Lung microvascular endothelial cell (primary cell): ENCODE results near the gene WDR7. TPM values are rescaled to one million over a fixed set of nuclear protein-coding genes. Genes with fewer than 3 reads are reported as not detected.
A peak's percentile ranks its signal among the peaks of the same experiment; 100 is the strongest.

Experiments used
- DNase-seq, 2 donors: peaks; one replicate each; pipeline versions ENCODE4 v3.0.0 to v3.0.0-alpha.2; 2010; ENCODE audit warnings: low read depth in 2 of 2
- total RNA-seq: library from RNA; depleted of rRNA; stranded (reverse); fragments of >200 nt; gene quantifications from 2 replicates; pipeline ENCODE4 v1.2.1, GENCODE V29; 2014

Gene WDR7
- total RNA-seq, 1 donor from 2014 or later = 28.8 TPM

- no peak for DNase-seq
Observed at GRCh38 chr18:56722518-56722917, 71.4 kb downstream of the WDR7 start.

GRCh38 chr18:56723068-56723467 lies 71.9 kb downstream of the WDR7 start:
- no peak for DNase-seq

- DNase-seq = no peak
Observed at GRCh38 chr18:56723706-56724105, 72.5 kb downstream of the WDR7 start.

- no peak for DNase-seq
Observed at GRCh38 chr18:56726906-56727305, 75.7 kb downstream of the WDR7 start.

- no peak for DNase-seq
Observed at GRCh38 chr18:56727399-56727798, 76.2 kb downstream of the WDR7 start.

GRCh38 chr18:56728741-56729140 lies 77.6 kb downstream of the WDR7 start:
- DNase-seq = no peak

GRCh38 chr18:56738184-56738583 lies 87.0 kb downstream of the WDR7 start:
- DNase-seq = no peak

- no peak for DNase-seq
Observed at GRCh38 chr18:56739731-56740130, 88.6 kb downstream of the WDR7 start.

- DNase-seq = no peak
Observed at GRCh38 chr18:56740645-56741044, 89.5 kb downstream of the WDR7 start.

GRCh38 chr18:56741685-56742084 lies 90.5 kb downstream of the WDR7 start:
- DNase-seq = no peak

GRCh38 chr18:56743115-56743514 lies 92.0 kb downstream of the WDR7 start:
- no peak for DNase-seq

GRCh38 chr18:56747032-56747658 lies 96.0 kb downstream of the WDR7 start:
- DNase-seq = no peak

- no peak for DNase-seq
Observed at GRCh38 chr18:56747857-56748256, 96.7 kb downstream of the WDR7 start.

GRCh38 chr18:56748698-56749268 lies 97.6 kb downstream of the WDR7 start:
- peak; percentile 56 to 65 for DNase-seq

- DNase-seq = peak in 1 of 2 donors; percentile 21
Observed at GRCh38 chr18:56756966-56757365, 105.8 kb downstream of the WDR7 start.

- no peak for DNase-seq
Observed at GRCh38 chr18:56770097-56770496, 118.9 kb downstream of the WDR7 start.

GRCh38 chr18:56770873-56771272 lies 119.7 kb downstream of the WDR7 start:
- no peak for DNase-seq

- DNase-seq = no peak
Observed at GRCh38 chr18:56775701-56776100, 124.5 kb downstream of the WDR7 start.

GRCh38 chr18:56787390-56787789 lies 136.2 kb downstream of the WDR7 start:
- DNase-seq = no peak

- peak; percentile 22 to 89 for DNase-seq
Observed at GRCh38 chr18:56789004-56789888, 138.1 kb downstream of the WDR7 start.

GRCh38 chr18:56789889-56790180 lies 138.7 kb downstream of the WDR7 start:
- DNase-seq = no peak

- DNase-seq = no peak
Observed at GRCh38 chr18:56795381-56795780, 144.2 kb downstream of the WDR7 start.

GRCh38 chr18:56799756-56800155 lies 148.6 kb downstream of the WDR7 start:
- peak; percentile 28 to 60 for DNase-seq
